ENCODE measurements around the gene ADAM12.

GRCh38 chr10:126127481-126128029 lies 260.7 kb downstream of the ADAM12 start:
- no peak for TF ChIP-seq CTCF (IDR thresholded peaks at IDR 0.05)
- no peak for TF ChIP-seq POLR2A (IDR thresholded peaks at IDR 0.05)
- no peak for TF ChIP-seq POLR2AphosphoS5 (IDR thresholded peaks at IDR 0.05)

All from suprapubic skin (tissue), 4 donors.